Right lobe of liver (tissue), 4 donors: Measurements from ENCODE around the gene SLC51A.

Experiments used
- POLR2A ChIP-seq: fragments of 450-650 bp; IDR thresholded peaks from one replicate; pipeline ENCODE4 v1.6.1; 2017; ENCODE audit warnings: antibody characterized with exemption, mild to moderate bottlenecking
- TF ChIP-seq, protein P1 (sequence below), 4 donors: fragments of 200-600 bp in 3 of 4; fragments of 450-650 bp in 1 of 4; IDR thresholded peaks; one replicate each; pipeline versions ENCODE4 v1.5.1 to v1.8.0; 2016 to 2022; ENCODE audit warnings: antibody characterized with exemption in 4 of 4, mild to moderate bottlenecking in 2 of 4
- donor health status: DM: no; HTN: no; CAD: no.
- donor health status: DM: no; HTN: no; CAD: no.
- donor health status: DM: no; HTN: yes; CAD: no.

DNA sequence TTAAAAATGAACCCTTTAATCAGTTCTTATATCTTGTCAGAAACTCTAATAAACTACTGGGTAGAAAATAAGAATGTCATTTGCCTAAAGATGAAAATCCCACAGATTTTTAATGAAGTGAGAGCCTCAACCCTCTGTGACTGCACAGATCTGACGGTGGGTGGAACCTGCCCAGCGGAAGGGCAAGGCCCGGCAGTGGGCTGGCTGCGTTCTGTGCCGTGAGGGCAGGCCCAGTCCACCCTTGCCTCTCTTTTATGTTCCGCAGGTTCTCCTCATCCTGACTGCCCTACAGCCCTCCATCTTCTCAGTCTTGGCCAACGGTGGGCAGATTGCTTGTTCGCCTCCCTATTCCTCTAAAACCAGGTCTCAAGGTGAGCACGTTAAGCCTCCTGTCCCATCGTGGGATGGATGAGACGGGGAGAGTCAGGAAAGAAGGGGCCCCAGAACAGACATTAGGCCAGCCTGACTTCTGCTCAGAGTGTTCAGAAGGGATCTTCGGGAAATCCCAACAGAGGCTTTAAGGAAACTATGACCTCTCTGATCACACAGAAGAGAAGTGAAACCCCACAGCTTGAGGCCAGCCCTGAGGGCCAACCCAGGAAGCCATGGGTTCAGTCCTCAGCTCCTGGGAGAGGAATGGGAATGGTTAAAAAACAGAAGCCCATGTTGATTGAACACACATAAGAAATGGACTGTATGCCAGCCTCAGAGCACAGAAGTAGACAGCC, 16.0 kb downstream of the SLC51A start:
- TF ChIP-seq, protein P1, sequence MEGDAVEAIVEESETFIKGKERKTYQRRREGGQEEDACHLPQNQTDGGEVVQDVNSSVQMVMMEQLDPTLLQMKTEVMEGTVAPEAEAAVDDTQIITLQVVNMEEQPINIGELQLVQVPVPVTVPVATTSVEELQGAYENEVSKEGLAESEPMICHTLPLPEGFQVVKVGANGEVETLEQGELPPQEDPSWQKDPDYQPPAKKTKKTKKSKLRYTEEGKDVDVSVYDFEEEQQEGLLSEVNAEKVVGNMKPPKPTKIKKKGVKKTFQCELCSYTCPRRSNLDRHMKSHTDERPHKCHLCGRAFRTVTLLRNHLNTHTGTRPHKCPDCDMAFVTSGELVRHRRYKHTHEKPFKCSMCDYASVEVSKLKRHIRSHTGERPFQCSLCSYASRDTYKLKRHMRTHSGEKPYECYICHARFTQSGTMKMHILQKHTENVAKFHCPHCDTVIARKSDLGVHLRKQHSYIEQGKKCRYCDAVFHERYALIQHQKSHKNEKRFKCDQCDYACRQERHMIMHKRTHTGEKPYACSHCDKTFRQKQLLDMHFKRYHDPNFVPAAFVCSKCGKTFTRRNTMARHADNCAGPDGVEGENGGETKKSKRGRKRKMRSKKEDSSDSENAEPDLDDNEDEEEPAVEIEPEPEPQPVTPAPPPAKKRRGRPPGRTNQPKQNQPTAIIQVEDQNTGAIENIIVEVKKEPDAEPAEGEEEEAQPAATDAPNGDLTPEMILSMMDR (IDR thresholded peaks at IDR 0.05) = no peak
- TF ChIP-seq POLR2A = no peak
